GM10266 (cell line): ENCODE data around the gene NCL.
A peak's percentile ranks its signal among the peaks of the same experiment; 100 is the strongest.

ENCODE experiments used
- DNase-seq: peaks from one replicate; pipeline ENCODE4 v3.0.0; 2012; ENCODE audit errors: extremely low spot score
- TF ChIP-seq, protein P1 (sequence below): IDR thresholded peaks from 2 replicates; pipeline ENCODE4 v1.5.1; 2012; ENCODE audit warnings: mild to moderate bottlenecking, low read depth; ENCODE audit not compliant: control insufficient read depth, insufficient read depth; ENCODE audit errors: missing control alignments

Gene NCL

DNA sequence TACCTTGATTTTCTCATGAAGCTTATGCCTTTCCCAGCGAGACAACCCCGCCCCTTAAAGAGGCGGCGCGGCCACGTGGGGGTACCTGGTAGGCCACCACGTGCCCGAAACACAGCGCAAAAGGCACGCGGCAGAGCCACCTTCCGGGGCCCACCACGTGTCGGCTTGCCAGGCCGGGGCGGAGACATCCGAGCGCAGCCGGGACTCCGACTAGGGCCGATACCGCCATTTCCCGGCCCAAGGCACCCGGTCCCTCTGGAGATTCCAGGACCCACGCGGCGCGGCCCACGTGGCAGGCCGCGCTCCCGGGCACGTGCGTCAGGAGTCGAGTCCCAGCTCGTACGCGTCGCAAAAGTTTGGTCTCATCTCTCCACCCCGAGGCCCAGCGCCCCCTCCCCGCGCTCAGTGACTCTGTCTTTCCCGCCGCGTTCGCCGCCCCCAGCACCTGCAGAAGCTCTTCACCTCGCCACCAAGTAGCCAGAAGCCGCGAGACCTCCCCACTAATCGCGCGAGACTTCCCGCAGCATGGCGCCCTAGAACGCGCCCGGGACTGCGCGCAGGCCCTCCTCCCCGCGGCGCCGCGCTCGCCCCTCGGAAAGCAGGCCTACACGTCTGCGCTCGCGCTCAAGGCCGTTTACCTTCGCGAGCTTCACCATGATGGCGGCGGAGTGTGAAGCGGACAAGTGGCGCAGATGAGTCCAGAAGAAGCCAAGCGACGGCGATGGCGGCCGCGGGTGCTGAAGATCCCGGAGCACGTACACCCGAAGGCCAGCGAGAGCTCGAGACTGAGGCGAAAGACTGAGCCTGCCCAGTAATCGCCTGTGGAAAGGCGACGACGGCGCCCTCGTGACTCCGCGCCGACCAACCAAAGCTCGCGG, at the start of gene NCL:
NCL (minus strand) TSS at position 787 of the 878 bp plus-strand sequence; CDS start at position 656, 131 bp downstream.
- DNase-seq: peak; percentile 81
- TF ChIP-seq, protein P1, sequence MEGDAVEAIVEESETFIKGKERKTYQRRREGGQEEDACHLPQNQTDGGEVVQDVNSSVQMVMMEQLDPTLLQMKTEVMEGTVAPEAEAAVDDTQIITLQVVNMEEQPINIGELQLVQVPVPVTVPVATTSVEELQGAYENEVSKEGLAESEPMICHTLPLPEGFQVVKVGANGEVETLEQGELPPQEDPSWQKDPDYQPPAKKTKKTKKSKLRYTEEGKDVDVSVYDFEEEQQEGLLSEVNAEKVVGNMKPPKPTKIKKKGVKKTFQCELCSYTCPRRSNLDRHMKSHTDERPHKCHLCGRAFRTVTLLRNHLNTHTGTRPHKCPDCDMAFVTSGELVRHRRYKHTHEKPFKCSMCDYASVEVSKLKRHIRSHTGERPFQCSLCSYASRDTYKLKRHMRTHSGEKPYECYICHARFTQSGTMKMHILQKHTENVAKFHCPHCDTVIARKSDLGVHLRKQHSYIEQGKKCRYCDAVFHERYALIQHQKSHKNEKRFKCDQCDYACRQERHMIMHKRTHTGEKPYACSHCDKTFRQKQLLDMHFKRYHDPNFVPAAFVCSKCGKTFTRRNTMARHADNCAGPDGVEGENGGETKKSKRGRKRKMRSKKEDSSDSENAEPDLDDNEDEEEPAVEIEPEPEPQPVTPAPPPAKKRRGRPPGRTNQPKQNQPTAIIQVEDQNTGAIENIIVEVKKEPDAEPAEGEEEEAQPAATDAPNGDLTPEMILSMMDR: no peak

- DNase-seq: no peak
- TF ChIP-seq, protein P1: no peak
These were observed 49.5 kb upstream of the NCL start for GRCh38 chr2:231513746-231514224.

- TF ChIP-seq, protein P1: no peak
- no peak for DNase-seq
These were observed 47.9 kb upstream of the NCL start for GRCh38 chr2:231512222-231512621.

DNA sequence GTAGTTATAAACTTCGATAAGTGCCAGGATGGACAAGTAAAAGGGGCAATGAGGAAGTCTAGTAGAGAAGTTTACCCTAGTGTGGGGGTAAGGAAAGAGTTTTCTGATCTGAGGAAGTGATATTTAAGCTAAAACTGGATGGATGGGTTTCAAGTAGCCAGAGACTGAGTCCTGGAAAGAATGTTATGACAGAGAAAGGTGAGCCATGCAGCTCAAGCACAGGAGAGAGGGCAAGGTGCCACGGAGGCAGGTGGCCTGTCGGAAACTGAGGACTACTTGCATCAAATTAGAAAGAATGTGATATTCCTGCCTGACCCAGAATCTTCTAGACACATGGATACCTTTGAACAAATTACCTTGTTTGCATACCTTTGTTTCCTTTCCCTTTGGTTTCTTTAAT, 39.5 kb upstream of the NCL start:
- TF ChIP-seq, protein P1: no peak
- no peak for DNase-seq

GRCh38 chr2:231502596-231502995, 38.3 kb upstream of the NCL start:
- DNase-seq: no peak
- TF ChIP-seq, protein P1: no peak

- TF ChIP-seq, protein P1: no peak
- no peak for DNase-seq
These were observed 33.4 kb upstream of the NCL start for GRCh38 chr2:231497651-231498050.

- TF ChIP-seq, protein P1: no peak
- DNase-seq: no peak
These were observed 30.4 kb upstream of the NCL start for GRCh38 chr2:231494669-231495068.
